Measurements from ENCODE around the gene NOVA1. TPM values are rescaled to one million over a fixed set of nuclear protein-coding genes. Genes with fewer than 3 reads are reported as not detected.
A peak's percentile ranks its signal among the peaks of the same experiment; 100 is the strongest.

Gene NOVA1
- total and polyA plus RNA-seq, 2 of the 4 experiments (the other 2 are of a cell fraction) = 0.90 to 3.0 TPM

DNA sequence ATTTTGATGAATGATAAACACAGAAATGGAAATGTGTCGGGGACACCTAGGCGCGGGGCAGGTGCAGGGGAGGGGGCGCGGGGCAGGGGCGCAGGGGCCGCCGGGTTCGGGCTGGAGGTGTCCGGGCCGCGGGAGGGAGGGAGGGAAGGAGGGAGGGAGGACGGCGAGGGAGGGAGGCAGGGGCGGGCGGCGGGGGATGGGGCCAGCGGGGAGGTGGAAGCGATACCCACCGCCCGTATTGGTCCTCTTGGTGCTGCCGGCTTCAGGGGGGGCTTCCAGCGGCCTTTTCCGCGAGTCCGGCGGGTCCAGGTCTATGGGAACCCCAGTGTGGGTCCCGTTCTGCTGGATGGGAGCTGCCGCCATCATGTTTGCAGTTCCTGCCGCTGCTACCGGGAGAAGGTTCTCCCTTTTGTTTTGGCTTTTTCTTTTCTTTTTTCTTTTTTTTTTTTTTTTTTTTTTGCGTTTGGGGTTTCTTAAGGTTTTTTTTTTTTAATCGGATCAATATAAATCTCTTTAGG lies 703 bp downstream of the NOVA1 start:
- no peak overlapping the region for H3K23ac ChIP-seq (ENCODE audit: low read depth, low read length)
- H2BK5ac ChIP-seq (ENCODE audit: low read depth, low read length, poor library complexity, severe bottlenecking) = no peak overlapping the region
- no peak overlapping the region for H3K56ac ChIP-seq (ENCODE audit: extremely low read depth, insufficient read depth, low read length)
- no peaks in the 10 kb centered on the region; a peak in 1 of 4 replicates for H3K79me1 ChIP-seq (ENCODE audit: low read depth in 1 of 2, low read length in 2 of 2)
- BruUV-seq (replicated peaks) = no TSS peak
- intact Hi-C loops (cut with micrococcal nuclease) = loop anchor here (5.0 to 10.0 kb wide), 2 partner anchors 205 to 312 kb away; no protein-coding TSS in a partner anchor
- dilution Hi-C loops (cut with HindIII; ENCODE audit: low sequenced_read_pairs, unreplicated experiment) = no loop called here
- ChIA-PET POLR2A (ENCODE audit: unreplicated experiment) (no interaction called here), CTCF (no interaction called here)
- H3K9me3 ChIP-seq (ENCODE audit: control insufficient read depth, insufficient read depth, low read length) = no peaks in the 10 kb centered on the region
- no peak overlapping the region for H2AK9ac ChIP-seq (replicated peaks; ENCODE audit: low read depth, low read length, poor library complexity)
- H4K5ac ChIP-seq (ENCODE audit: low read depth, low read length) = no peak overlapping the region; the same call in 1 of the 2 replicates
- H3K4me3 ChIP-seq (ENCODE audit: insufficient read depth, low read depth, low read length) = peak overlapping the region; percentile 95
- ATAC-seq (ENCODE audit: low read depth) (no peak), DNase-seq (no peak)
- peaks cover 8% of the 10 kb centered on the region for H3K27me3 ChIP-seq (ENCODE audit: control insufficient read depth, insufficient read depth, low read length)
- no peaks in the 10 kb centered on the region for H3K9me1 ChIP-seq (ENCODE audit: insufficient read depth, low read length)
- no peak overlapping the region; the same call in 1 of the 2 replicates for H3K18ac ChIP-seq (ENCODE audit: low read depth, low read length)
- TF ChIP-seq CHD1 (IDR thresholded peaks at IDR 0.05; ENCODE audit: low read depth, low read length) (no peak), NFE2L2 (IDR thresholded peaks at IDR 0.05; ENCODE audit: low read depth, low read length) (no peak), RAD21 (IDR thresholded peaks at IDR 0.05; ENCODE audit: low read length) (no peak), RFX5 (IDR thresholded peaks at IDR 0.05; ENCODE audit: low read depth, low read length) (no peak), MXI1 (IDR thresholded peaks at IDR 0.05; ENCODE audit: borderline replicate concordance, low read depth, low read length) (no peak), SMC3 (IDR thresholded peaks at IDR 0.05; ENCODE audit: low read depth, low read length) (no peak), POLR2A (IDR thresholded peaks at IDR 0.05; ENCODE audit: low read depth, low read length) (no peak), FOS (IDR thresholded peaks at IDR 0.05; ENCODE audit: low read depth, low read length) (no peak)
- TF ChIP-seq, protein P1, sequence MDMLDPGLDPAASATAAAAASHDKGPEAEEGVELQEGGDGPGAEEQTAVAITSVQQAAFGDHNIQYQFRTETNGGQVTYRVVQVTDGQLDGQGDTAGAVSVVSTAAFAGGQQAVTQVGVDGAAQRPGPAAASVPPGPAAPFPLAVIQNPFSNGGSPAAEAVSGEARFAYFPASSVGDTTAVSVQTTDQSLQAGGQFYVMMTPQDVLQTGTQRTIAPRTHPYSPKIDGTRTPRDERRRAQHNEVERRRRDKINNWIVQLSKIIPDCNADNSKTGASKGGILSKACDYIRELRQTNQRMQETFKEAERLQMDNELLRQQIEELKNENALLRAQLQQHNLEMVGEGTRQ (IDR thresholded peaks at IDR 0.05; ENCODE audit: low read depth, low read length) = no peak
- in situ Hi-C loops (cut with MboI; ENCODE audit: low sequenced_read_pairs) = no loop called here
- peak overlapping the region; percentile 92 for H2AFZ ChIP-seq (replicated peaks; ENCODE audit: low read length, poor library complexity)
- no peak overlapping the region for H3K14ac ChIP-seq (replicated peaks; ENCODE audit: low read depth, low read length)
- 0 out of 2 replicates have a peak overlapping the region, but pooled peaks have one; percentile 17 for H3K4ac ChIP-seq (ENCODE audit: low read depth, low read length)
- H3K9ac ChIP-seq (ENCODE audit: low read depth, low read length) = peak overlapping the region; percentile 62
- H3K27ac ChIP-seq (ENCODE audit: insufficient read depth, low read length) = peak overlapping the region; percentile 74; the same call in 1 of the 2 replicates
- WGBS, 2 experiments (ENCODE audit: extremely low coverage in 2 of 2, insufficient read length in 1 of 2) = no CpG with 5 or more reads among the region's 33 CpGs
- H2BK120ac ChIP-seq (ENCODE audit: low read depth, low read length) = no peak overlapping the region
- no peak overlapping the region for H2BK20ac ChIP-seq (ENCODE audit: low read depth, low read length)
- H4K20me1 ChIP-seq (ENCODE audit: insufficient read depth, low read length) = no peaks in the 10 kb centered on the region
- H2BK15ac ChIP-seq (ENCODE audit: low read depth, low read length) = no peak overlapping the region
- no peak overlapping the region for H4K8ac ChIP-seq (ENCODE audit: low read depth in 2 of 2, low read length in 2 of 2)
- peak overlapping the region; percentile 92 for H3K4me2 ChIP-seq (ENCODE audit: low read depth, low read length)
- no peaks in the 10 kb centered on the region for H3K4me1 ChIP-seq (ENCODE audit: control insufficient read depth, insufficient read depth, low read length)
- no peak overlapping the region for H2AK5ac ChIP-seq (ENCODE audit: low read depth, low read length)
- H4K91ac ChIP-seq (ENCODE audit: insufficient read depth, low read depth, low read length) = no peak overlapping the region
- no peaks in the 10 kb centered on the region for H3K36me3 ChIP-seq (ENCODE audit: control insufficient read depth, insufficient read depth, low read length)
